GM21526 (cell line): ENCODE data around the gene CDH4.
"Not testable (repeated sequence)": the region's sequence is repeated elsewhere in the genome, so short reads cannot be mapped to it uniquely, and the experiment has no call there.

Source experiments
- ATAC-seq: cut with Tn5 transposase; IDR thresholded peaks from one replicate; pipeline ENCODE4 v1.9.1; 2021; ENCODE audit warnings: moderate library complexity; ENCODE audit not compliant: unreplicated experiment, low FRiP score

Gene CDH4

GRCh38 chr20:61478611-61479305 lies 226.7 kb downstream of the CDH4 start:
- no peak for ATAC-seq

DNA sequence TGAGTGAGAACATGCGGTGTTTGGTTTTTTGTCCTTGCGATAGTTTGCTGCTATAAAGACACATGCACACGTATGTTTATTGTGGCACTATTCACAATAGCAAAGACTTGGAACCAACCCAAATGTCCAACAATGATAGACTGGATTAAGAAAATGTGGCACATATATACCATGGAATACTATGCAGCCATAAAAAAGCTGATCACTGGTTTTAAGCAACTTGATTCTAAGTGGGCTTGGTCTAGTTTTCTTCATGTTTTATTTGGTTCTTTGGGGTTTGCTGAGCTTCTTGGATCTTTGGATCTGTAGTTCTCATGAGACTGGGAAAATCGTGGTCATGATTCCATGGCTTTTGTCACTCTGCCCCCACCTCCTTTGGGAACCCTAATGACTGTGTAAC lies 227.4 kb downstream of the CDH4 start:
- ATAC-seq = not testable (repeated sequence)

DNA sequence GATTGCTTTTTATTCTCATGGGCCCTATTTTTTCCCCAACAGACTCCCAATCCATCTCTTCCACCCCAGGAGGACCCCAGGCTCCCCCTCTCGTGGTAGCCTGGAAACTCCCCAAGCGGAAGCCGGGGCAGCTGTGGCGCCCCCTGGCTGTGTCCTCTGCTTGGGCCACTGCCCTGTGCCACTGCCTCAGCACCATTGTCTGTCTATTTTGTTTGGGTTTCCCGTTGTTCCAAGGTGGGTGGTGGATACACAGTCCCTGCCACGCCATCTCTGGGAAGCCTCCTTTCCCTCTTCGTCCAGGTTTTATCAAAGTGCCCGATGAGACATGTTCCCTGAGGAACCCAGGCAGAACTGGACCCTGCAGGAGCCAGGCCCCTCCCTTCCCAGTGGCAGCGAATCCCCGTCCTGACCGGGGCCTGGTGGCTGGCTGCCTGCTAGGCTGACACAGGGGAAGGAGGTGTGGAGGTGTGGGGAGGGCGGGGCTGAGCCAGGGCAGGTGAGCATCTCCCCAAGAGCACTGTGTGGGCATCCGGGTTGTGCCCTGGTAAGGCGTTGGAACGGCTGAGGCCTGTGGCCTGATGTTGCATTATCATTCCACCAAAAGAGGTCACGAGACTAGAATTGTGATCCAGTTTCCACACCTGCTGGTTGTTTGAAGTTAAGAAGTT lies 228.2 kb downstream of the CDH4 start:
- ATAC-seq = no peak

DNA sequence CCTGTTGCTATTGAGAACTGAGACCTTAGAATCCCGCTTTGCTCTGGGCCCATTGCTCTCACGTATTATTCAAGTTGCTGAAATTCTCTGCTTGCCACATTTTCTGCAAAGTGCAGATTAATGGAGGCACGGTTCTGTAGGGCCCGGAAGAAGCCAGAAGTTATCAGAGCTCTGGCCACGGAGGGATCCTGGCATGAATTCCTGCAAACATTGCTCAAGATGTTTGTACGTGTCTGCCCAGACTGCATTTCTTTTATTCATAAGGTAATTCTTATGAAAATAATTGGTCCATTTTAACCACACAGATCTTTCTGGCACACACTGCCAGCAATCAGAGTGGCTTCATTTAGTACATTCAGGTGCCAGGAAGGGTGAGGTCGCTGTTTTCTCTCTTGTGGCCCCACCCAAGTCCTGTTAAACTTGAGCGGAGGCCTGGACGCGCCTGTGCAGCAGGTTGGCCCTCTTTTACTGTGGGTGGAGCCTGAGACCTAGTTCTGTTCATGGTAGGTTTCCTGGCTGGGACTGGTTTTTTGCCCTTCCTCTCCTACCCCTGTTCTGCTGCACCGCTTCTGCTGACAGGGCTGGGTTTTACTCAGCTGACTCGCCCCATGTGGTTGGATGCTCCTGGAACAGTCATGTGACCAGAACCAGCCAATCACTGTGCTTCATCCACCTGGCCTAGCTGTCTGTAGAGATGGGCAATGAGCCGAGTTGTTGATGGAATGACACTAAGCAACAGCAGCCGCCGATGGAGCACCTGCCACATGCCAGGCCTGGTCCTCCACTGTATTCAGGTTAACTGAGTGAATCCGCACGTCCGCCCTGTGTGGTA lies 230.2 kb downstream of the CDH4 start:
- ATAC-seq = no peak

DNA sequence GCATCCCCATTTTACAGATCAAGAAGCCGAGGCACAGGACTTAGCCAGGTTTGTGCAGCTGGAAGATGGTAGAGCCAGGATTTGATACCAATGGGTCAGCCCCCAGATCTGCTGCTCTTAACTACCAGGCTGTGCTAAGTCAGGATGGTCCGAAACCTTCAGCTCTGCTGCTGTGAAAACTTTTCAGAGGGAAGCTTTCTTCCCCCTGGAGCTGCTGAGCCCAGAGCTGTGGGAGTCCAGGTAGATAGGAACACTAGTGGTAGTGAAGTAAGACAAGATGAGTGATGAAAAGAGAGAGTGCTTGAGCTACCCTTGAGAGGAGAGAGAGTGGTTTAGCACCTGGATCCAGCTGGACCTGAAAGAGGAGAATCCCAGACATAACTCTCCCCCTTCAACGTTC lies 230.8 kb downstream of the CDH4 start:
- ATAC-seq = no peak

DNA sequence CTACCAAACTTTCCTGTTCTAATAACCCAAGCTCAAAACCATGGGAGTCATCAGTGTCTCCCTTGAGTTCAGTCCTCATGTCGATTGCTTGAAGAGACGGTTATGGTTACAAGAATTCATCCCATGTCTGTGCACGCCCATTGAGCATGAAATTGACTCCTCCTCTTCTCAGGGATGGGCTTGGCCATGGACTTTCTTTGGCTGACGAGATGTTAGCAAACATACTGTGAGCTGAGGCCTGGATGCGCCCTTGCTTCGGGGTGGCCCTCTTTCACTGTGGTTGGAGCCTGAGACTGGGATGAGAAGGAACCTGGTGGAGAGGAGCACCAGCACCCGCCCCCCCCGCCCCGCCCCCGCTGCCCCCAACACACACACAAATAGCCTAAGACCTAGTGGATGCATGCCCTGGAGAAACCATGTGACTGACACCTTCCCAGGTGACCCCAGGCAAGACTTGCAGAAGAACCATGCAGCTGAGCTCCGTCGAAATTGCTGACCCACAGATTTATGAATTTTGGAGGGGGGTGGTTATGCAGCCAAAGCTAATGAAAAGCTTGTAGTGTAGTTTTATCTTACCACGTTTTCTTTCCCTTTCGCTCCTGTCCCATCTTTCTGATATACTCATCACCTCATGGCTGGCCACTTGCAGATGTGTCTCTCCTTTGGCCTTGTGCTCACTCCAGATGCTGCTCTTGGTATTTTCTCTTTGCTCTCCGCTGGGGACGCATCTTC lies 231.4 kb downstream of the CDH4 start:
- no peak for ATAC-seq

DNA sequence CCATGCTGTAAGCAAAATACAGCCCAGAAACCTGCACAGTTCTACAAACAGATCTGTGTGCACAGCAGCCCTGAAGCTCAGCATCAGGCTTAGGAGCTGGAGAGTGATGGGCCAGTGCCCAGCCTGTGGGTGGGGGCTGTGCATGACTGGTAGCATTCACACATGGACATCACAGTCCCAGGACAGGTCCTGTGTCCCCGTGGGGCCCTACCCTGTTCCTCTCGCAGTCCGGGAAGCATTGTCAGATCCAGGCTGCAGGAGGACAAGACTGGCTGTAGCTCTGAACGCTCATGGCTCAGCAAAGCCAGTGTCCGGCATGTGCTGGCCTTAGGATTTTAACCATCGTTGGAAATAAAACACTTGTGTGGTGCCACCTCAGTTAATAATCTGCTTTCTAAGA lies 234.1 kb downstream of the CDH4 start:
- no peak for ATAC-seq

DNA sequence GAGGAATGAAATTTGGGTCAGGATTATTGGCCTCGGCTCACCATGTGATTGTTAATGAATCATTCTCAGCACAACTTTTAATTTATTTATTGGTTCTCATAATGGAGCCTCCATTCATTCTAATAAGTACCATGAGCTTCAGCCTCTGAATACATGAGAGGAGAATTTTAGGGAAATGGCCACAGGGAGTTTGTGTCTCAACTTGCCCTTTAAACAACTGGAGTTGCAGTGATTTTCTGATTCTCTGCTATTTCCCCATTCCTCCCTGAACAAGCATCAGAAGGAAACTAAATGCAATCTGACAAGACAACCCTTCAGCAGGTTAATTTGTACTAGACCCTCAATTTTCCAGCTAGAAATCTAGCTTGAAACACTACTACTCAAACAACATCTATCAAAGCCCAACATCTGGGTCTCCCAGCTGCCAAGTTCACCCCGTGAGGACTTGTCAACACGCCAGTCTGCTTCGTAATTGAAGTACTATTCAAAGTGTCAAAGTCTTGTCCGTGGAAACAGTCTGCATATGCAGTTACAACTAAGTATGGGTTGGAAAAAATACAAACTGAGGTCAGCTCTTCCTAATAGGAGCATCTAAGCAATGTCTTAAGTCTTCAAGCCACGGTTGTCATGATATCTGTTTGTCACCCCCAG lies 235.4 kb downstream of the CDH4 start:
- ATAC-seq = no peak

GRCh38 chr20:61487997-61488371 lies 235.9 kb downstream of the CDH4 start:
- ATAC-seq = no peak

- ATAC-seq = no peak
These were observed 238.7 kb downstream of the CDH4 start for GRCh38 chr20:61490721-61491120.

GRCh38 chr20:61492065-61492464 lies 240.0 kb downstream of the CDH4 start:
- ATAC-seq = no peak

DNA sequence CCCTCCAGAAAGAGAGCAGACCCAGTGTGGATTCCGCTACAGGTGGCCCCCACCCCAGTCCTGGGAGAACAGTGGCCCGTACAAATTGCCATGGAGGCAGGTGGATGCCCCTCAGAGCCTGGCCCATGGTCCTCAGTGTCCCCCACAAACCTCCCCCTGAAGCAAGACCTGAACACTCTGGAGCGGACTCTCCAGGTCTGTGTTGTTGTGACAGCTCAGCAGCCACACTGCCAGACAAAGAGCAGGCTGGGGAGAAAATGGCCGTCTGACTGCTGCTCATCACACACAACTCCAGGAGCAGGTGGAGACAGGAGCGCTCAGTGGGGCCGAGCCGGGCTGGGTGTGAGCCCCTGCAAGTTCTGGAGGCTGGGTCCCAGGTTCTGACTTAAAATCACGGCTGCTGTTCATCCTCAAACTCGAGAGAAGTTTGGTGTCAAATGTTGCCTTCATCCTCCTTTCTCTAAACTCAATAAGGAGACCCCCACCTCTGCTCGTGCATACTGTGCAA lies 241.8 kb downstream of the CDH4 start:
- no peak for ATAC-seq

DNA sequence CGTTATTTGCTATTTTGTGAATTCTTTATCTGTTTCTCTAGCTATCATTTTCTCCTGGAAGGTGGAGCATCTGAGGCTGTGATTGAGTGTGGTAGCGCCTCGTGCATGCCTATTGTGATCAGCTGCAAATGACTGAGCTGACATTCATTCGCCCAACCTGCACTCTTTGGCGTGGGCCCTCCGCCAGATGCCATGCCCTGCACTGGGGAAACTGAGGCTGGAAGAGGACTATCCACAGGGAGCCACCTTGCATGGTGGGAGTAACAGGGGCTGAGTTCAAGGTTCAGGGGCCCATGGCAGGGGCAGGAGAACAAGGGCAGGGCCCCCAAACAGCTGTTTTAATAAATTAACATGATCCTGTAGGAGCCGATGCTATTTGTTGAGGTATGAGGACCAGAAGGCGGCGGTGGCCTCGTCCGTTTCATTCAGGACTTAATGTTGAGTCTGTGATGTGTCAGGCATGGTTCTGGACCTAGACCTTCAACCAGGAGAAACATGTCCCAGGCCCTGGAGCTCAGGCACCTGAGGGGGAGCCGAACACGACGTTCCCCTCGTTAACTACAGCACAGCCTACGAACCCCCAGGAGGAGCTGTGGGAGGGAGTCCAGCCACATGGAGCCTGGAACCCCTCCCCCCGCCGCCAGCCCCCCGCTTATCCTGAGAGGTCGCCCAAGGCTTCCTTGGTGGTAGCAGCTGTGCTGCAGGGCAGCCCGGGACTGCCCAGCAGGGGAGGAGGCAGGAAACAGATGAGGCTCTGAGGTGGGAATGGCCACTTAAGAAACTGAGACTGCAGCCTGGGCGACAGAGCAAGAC lies 242.9 kb downstream of the CDH4 start:
- ATAC-seq = no peak

DNA sequence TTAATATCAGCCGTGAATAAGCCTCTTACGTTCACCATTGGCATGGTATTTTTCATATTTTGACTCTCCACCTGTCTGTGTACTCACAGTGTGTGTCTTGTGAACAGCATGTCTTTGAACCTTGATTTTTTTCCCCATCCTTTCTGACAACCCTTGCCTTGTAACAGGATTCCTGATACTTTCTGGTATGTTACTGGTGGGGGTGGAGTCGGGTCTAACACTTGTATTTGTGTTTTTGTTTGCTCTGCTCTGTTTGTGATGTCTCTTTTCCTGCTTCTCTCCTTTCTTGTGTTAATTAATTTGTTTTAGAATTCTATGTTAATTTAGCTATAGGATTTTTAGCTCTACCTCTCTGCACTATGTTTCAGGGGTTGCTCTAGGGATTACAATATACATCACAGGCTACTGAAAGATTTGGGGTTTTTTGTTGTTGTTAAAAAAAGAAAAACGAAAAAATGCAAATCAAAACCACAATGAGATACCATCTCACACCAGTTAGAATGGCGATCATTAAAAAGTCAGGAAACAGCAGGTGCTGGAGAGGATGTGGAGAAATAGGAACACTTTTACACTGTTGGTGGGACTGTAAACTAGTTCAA lies 245.1 kb downstream of the CDH4 start:
- no peak for ATAC-seq

GRCh38 chr20:61499859-61500554 lies 247.9 kb downstream of the CDH4 start:
- no peak for ATAC-seq

DNA sequence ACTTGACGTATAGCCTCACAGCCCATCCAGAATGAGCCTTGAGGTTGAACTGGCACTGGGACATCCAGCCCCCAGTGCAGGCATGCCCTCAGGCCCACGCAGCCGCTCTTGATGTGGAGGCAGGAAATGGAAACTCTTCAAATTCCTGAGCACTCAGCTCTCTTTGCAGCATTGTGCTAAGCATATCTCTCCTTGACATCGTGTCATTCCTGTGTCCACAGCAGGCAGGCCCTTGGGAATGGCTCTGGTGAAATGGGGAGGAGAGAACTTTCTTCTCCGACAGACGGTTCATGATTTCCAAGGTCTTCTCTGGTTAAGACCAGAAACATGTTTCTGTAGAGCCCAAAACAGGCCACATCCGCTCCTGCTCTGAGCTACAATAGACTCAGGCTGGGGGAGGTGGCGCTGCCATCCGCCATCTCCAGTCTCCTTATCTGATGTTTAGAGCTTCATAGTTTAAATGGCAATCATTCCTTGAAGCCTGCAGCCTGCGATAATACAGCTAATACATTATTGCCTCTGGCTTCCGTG lies 248.8 kb downstream of the CDH4 start:
- ATAC-seq = no peak

GRCh38 chr20:61502433-61502832 lies 250.4 kb downstream of the CDH4 start:
- ATAC-seq = no peak

GRCh38 chr20:61503106-61503505 lies 251.0 kb downstream of the CDH4 start:
- no peak for ATAC-seq
